Measurements from ENCODE around the gene CASZ1.

The CASZ1 gene

DNA sequence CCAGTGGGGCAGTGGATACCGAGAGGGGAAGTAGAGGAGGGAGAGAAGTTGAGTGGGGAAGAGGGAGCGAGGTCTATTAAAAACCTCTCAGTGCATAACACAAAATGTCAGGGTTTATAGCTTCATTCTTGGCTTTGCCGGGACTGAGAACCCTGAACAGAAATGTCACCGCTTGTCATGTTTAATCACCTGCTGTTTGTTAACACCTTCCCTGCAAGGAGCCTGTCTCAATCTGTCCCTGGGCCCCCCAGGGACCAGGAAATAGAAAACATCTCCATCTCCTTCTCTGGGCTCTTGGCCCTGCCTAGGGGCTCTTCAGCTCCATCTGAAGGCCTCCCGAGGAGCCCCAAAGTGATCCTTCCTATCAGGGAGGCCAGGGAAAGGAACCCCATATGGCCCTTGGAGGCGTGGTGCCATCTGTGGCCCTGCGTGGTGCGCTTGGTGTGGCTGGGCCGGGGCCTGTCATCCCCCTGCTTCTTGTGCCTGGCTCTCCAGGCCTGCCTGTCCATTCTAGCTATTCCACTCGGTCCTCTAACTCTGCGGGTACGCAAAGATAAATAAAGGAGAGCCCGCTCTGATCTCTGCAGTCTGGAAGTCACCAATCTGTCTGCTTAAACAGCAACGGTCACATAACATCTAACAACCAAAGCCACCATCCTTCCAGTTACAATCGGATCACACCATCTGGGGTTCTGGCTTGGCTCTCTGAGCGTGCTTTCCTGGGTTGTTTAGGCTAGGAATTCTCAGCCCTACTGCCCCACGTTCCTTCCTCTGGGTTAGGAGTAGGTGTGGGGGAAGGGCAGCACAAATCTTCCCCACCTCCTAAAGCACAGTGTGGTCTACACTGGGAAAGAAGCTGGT is 113.8 kb downstream of the CASZ1 start:
- TF ChIP-seq, protein P1, sequence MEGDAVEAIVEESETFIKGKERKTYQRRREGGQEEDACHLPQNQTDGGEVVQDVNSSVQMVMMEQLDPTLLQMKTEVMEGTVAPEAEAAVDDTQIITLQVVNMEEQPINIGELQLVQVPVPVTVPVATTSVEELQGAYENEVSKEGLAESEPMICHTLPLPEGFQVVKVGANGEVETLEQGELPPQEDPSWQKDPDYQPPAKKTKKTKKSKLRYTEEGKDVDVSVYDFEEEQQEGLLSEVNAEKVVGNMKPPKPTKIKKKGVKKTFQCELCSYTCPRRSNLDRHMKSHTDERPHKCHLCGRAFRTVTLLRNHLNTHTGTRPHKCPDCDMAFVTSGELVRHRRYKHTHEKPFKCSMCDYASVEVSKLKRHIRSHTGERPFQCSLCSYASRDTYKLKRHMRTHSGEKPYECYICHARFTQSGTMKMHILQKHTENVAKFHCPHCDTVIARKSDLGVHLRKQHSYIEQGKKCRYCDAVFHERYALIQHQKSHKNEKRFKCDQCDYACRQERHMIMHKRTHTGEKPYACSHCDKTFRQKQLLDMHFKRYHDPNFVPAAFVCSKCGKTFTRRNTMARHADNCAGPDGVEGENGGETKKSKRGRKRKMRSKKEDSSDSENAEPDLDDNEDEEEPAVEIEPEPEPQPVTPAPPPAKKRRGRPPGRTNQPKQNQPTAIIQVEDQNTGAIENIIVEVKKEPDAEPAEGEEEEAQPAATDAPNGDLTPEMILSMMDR (IDR thresholded peaks at IDR 0.05; ENCODE audit: low read depth, low read length) = no peak
- H3K4me3 ChIP-seq (ENCODE audit: low read depth, low read length) = no peak overlapping the region

DNA sequence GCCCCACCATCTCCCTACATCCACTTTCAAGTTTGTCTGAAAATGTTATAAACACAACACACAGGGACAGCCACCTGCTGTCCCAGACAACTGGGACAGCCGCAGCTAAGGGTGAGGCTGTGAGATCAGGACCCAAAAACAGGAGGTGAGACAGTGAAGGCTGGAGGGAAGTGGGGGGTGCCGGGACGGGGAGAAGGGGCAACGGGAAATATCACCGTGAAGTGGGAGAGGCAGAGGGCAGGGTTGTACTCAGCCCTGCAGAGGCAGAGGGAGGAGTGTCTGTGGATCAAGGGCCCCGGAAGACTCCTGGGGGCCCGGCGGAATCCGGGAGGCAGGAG is 114.4 kb downstream of the CASZ1 start:
- H3K4me3 ChIP-seq (ENCODE audit: low read depth, low read length) = no peak overlapping the region
- TF ChIP-seq, protein P1 (IDR thresholded peaks at IDR 0.05; ENCODE audit: low read depth, low read length) = no peak

DNA sequence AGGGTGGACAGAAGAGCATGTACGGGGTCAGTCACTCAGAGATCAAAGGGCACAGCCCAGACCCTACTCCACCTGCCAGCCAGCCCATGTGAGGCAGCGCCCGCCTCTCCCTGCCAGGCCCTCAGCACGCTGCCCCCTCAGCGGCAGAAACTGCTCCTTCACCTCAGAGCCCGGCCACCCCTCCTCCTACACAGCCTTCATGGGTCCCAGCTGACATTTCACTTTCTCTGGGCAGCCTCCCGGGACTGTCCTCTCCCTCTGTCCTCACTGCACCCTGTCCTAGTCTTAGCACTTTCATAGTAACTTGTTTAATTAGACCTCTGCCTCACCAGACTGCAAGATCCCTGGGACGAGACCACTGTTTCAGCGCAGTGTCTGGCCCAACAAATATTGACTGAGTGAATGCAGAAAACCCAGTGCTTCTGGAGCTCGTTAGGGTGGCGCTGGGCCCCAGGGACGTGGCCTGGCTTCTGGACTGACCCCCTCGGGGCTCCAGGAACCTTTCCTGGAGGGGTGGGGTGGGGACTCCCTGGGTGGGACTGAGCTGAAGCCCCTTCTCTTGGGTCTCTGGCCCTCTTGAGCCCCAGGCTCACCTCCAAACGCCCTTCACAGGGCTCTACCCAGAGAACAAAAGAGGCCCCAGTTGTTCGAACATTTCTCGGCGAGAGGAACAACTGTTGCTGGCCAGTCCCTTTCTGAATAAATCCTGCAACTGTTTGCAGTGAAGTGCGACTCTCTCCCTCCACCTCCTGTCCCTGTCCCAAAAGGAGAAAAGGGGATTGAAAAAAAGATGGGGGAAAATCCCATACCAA is 114.9 kb downstream of the CASZ1 start:
- TF ChIP-seq, protein P1 (IDR thresholded peaks at IDR 0.05; ENCODE audit: low read depth, low read length) = no peak
- no peak overlapping the region for H3K4me3 ChIP-seq (ENCODE audit: low read depth, low read length)

DNA sequence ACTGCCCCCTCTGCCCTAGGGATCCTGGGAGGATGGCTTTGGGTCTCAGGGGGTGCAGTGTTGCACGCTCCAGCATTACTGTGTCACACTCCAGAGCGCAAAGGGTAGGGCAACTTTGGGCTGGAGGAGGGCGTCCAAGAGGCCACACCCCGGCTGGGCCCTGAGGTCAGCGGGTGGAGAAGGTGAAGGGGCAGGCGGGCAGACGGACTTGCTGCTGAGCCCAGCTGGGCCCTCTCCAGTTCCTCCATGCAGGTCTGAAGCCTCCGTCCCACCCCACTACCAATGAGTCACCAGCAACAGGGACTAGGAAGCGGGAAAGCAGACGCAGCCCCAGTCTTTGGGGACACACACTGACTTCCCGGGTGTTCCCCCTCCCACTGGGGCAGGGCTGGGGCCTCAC is 116.0 kb downstream of the CASZ1 start:
- TF ChIP-seq, protein P1 (IDR thresholded peaks at IDR 0.05; ENCODE audit: low read depth, low read length) = no peak
- H3K4me3 ChIP-seq (ENCODE audit: low read depth, low read length) = no peak overlapping the region

DNA sequence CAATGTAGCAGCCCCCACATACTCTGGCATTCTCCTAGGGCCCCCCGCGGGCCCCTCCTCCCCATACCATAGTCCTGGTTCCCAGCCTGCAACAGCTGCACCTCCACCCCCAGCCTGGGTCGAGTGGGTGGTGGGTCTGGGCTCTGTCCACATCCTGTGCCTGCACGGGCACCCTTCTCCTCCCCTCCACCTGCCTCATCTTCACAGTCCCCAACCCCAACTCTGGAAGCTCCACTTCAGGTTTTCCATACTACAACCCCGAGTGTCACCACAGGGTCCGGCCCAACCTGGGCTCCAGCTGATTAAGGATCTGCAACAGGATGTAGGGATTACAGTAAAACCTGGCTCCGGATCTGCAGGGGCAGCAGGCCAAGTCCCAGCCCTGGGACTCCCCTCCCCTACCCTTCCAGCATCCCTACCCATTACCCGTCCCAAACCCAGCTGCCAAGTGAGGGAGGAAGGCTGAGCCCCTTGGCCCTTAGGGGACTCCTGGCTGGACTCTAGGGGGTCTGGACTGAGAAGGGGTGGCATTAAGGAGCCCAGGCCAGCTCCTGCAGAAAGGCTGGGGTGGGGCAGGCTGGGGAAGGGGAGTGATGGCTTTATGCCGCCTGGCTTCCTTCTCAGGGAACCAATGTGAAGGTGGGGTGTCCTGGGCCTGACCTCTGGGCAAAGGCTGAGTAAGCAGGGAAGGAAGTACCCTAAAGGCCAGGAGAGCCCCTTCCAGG is 116.8 kb downstream of the CASZ1 start:
- TF ChIP-seq, protein P1 (IDR thresholded peaks at IDR 0.05; ENCODE audit: low read depth, low read length) = no peak
- H3K4me3 ChIP-seq (ENCODE audit: low read depth, low read length) = no peak overlapping the region

DNA sequence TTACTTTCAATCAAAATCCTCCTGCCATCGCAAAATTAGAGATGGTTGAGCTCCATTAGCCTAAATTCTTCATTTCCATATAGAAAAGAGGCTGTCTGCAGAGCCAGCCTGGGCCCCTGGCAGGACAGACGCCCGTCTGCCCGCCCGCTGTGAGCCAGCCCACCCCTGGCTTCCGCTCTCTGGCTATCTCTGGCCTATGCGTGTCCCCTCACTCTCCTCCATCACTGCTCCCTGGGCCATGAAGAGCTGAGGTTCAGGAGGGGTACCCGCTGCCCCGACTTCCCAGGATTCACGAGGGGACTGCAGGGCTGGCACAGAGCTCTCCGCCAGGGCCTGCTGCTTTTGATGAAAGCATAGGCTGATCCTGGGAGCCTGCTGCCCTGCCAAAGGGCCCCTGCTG is 117.6 kb downstream of the CASZ1 start:
- TF ChIP-seq, protein P1 (IDR thresholded peaks at IDR 0.05; ENCODE audit: low read depth, low read length) = no peak
- no peak overlapping the region for H3K4me3 ChIP-seq (ENCODE audit: low read depth, low read length)
